ENCODE data around the gene SCYGR4. TPM values are rescaled to one million over a fixed set of nuclear protein-coding genes. Genes with fewer than 3 reads are reported as not detected.
"Not testable (repeated sequence)": the region's sequence is repeated elsewhere in the genome, so short reads cannot be mapped to it uniquely, and the experiment has no call there.

Gene SCYGR4
- total and polyA plus RNA-seq, 10 of the 15 experiments (the other 5 are each of a cell fraction or from before 2014, with no cell fraction given) = 0.11 TPM; not detected in 9

DNA sequence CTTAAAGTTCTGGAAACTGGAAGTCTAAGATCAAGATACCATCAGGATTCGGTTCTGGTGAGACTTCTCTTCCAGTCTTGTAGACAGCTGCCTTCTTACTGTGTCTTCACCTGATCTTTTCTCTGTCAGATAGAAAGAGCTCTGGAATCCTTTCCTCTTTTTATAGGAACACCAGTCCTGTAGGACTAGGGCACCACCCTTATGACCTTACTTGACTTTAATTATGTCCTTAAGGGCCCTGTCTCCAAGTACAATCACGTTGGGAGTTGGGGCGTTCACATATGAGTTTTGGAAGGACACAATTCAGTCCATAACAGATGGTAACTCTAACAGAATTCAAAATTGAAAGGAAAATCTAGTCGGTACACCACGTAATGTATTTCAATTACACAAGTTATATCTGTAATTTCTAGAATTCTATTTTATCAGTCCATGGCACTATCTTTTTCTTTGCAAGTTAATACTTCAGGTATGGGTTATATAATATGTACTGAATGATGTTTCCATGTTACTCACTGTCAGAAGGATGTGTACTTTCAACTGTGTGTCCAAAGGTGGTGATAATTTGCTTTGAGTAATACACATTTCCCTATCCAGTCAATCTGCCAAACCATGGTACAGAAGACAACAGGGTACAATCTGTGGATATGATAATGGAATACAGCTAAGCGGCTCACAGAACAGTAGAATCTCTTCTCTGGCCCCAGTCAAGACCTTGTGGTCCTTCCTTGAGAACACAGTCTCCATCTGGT lies 48.1 kb downstream of the SCYGR4 start (continued):
- no peak for TF ChIP-seq RELA (IDR thresholded peaks at IDR 0.05; ENCODE audit: borderline replicate concordance, partially characterized antibody)
- no peak for TF ChIP-seq DPF2 (IDR thresholded peaks at IDR 0.05)
- no peak for TF ChIP-seq CBX3 (IDR thresholded peaks at IDR 0.05; ENCODE audit: borderline replicate concordance, low read depth)
- TF ChIP-seq FOS (IDR thresholded peaks at IDR 0.05; ENCODE audit: borderline replicate concordance, extremely low read depth, insufficient read length) = no peak
- TF ChIP-seq NRF1 (conservative IDR thresholded peaks at IDR 0.05; ENCODE audit: low read depth, low read length) = no peak
- TF ChIP-seq RUNX3 (IDR thresholded peaks at IDR 0.05; ENCODE audit: low read length) = no peak
- TF ChIP-seq SKIL (IDR thresholded peaks at IDR 0.05; ENCODE audit: low read depth, poor library complexity, severe bottlenecking) = no peak
- no peak for TF ChIP-seq USF2 (IDR thresholded peaks at IDR 0.05; ENCODE audit: borderline replicate concordance, low read depth, low read length)
- TF ChIP-seq ZNF384 (IDR thresholded peaks at IDR 0.05; ENCODE audit: borderline replicate concordance, low read depth, low read length) = no peak
- no peak for TF ChIP-seq MLLT1 (IDR thresholded peaks at IDR 0.05)

DNA sequence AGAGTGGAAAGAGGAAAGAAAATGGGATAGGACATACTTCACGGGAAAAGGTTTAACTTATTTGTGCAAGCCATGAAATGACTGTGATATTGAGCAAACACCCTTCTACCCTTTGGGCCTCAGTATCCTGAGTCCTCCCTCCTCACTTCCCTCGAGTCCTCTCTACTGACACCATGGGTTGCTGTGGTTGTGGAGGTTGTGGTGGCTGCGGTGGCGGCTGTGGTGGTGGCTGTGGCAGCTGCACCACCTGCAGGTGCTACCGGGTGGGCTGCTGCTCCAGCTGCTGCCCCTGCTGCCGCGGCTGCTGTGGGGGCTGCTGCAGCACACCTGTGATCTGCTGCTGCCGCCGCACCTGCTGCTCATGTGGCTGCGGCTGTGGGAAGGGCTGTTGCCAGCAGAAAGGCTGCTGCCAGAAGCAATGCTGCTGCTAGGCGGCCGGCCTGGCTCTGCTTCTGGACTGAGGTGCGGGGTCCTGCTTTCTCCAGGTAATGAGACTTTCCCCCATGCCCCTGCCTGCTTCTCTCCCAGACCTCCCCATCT lies 49.4 kb downstream of the SCYGR4 start, which contains the start of gene SCYGR5:
Gene SCYGR5, plus strand, starts transcription at position 174 of the 540 bp plus-strand sequence. Its CDS starts 0 bp downstream, at position 174.
- H3K36me3 ChIP-seq (ENCODE audit: control insufficient read depth in 2 of 2, insufficient read depth in 2 of 2, low read length in 1 of 2); H3K79me2 ChIP-seq (ENCODE audit: control insufficient read depth, insufficient read depth, low read length); H3K4me2 ChIP-seq (ENCODE audit: control insufficient read depth, insufficient read depth); FAIRE-seq; H3K9ac ChIP-seq (ENCODE audit: control insufficient read depth, insufficient read depth, low read length); ATAC-seq; H3K27me3 ChIP-seq (replicated peaks in 1 of 2; ENCODE audit: control insufficient read depth in 2 of 2, insufficient read depth in 2 of 2, low read length in 1 of 2); H2AFZ ChIP-seq (ENCODE audit: control insufficient read depth, low read depth, low read length); RAD21 ChIA-PET (ENCODE audit: unreplicated experiment); DNase-seq (ENCODE audit: low read depth, low spot score); H4K20me1 ChIP-seq (ENCODE audit: control insufficient read depth, insufficient read depth); POLR2A ChIA-PET; H3K4me1 ChIP-seq (ENCODE audit: control insufficient read depth, insufficient read depth, low read length); SMC1A ChIA-PET (ENCODE audit: uncharacterized antibody, unreplicated experiment); in situ Hi-C loops (cut with MboI); BruUV-seq (replicated peaks); H3K9me3 ChIP-seq (replicated peaks; ENCODE audit: control insufficient read depth, insufficient read depth, low read length); H3K4me3 ChIP-seq; H3K27ac ChIP-seq (ENCODE audit: control insufficient read depth, insufficient read depth); intact Hi-C loops (cut with micrococcal nuclease; ENCODE audit: unreplicated experiment): not testable (repeated sequence)
- WGBS (ENCODE audit: insufficient coverage, insufficient replicate concordance, low lambda C conversion rate, missing lambda C conversion rate) = 58% methylated on average over 13 of the region's 13 CpGs
- CTCF ChIA-PET = interaction anchor here (1.4 to 1.6 kb wide), 2 partner anchors 9 to 99 kb away, joined by 6 to 7 read pairs; no protein-coding TSS in a partner anchor

All from GM12878 (cell line).